GM18858 (cell line): ENCODE results near the gene CACNA2D3.

Experiments used
- ATAC-seq: cut with Tn5 transposase; IDR thresholded peaks from one replicate; pipeline ENCODE4 v1.9.1; 2021; ENCODE audit not compliant: unreplicated experiment

The CACNA2D3 gene

DNA sequence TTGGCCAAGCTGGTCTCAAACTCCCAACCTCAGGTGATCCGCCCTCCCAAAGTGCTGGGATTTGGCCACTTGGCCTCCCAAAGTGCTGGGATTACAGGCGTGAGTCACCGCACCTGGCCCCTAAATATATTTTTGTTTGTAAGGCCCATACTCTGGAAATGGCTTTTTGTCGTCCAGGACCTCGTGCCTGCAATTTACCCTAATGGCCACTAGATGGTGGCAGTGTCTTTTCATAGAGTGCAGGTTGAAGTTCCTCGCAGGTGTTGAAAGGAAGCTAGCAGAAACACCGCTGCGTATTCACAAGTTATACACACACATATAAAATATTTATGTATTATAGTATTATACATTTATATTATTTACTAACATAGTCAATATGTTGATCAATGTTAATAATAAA lies 708.3 kb downstream of the CACNA2D3 start:
- no peak for ATAC-seq

- ATAC-seq, result no peak
These were observed 708.8 kb downstream of the CACNA2D3 start for GRCh38 chr3:54831112-54831511.

GRCh38 chr3:54832876-54833275 lies 710.5 kb downstream of the CACNA2D3 start:
- ATAC-seq, result no peak

GRCh38 chr3:54835701-54836100 lies 713.3 kb downstream of the CACNA2D3 start:
- ATAC-seq, result no peak

GRCh38 chr3:54836871-54837270 lies 714.5 kb downstream of the CACNA2D3 start:
- ATAC-seq, result no peak

DNA sequence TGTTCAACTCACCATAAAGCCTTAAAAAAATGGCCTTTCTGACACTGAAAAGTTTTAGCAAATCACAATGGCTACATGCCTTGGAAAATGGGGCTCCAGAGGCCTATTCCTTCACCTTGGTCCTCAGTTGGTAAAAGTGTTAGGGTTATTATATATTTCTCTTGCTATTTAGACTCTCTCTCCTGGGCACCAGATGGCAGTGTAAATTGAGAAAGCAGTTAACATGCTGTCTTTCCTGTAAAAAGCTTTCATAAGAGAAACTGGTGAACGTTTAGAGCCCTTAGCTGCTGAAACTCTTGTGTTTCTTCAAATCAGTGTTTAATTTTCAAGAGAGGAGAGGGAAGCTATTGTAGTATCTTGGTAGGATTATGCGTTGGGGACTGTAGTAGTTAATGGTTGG lies 715.6 kb downstream of the CACNA2D3 start:
- no peak for ATAC-seq

GRCh38 chr3:54841471-54841870 lies 719.1 kb downstream of the CACNA2D3 start:
- ATAC-seq, result no peak

DNA sequence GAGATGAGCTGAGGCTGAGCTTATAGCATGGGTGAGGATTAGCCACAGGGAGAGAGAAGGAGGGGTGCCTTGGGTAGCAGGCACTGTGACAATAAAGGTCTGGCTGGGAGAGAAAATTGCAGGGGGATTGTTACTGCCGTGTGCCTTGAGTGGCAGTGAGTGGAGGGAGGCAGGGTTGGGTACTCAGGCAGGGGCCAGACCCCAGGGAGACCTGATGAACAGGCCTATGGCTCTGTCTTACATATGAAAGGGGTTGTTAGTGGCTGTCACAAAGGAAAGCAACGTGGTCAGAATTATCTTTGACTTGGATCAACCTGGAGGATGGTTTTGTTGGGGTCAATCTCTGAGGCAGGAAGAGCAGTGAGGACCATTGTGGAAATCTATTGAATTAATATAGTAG lies 721.0 kb downstream of the CACNA2D3 start:
- ATAC-seq, result no peak

DNA sequence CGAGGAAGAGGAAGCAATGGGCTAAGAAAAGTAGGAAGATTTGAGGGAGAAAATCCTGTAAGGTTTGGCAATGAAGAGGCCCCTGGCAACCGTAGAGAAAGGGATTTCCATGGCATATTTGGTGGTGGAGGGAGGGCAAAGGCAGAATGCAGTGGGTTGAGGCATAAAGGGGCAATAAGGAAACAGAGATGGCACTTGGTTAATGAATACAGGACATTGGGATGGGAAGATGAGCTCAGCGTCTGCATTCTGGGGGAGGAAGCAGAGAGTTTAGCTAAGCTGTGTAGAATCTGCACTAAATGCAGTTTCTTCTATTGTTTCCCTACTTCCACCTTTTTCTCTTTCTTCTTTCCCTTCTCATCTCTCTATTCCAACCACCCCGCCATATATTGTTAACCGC lies 721.9 kb downstream of the CACNA2D3 start:
- no peak for ATAC-seq

GRCh38 chr3:54845011-54845410 lies 722.7 kb downstream of the CACNA2D3 start:
- no peak for ATAC-seq

DNA sequence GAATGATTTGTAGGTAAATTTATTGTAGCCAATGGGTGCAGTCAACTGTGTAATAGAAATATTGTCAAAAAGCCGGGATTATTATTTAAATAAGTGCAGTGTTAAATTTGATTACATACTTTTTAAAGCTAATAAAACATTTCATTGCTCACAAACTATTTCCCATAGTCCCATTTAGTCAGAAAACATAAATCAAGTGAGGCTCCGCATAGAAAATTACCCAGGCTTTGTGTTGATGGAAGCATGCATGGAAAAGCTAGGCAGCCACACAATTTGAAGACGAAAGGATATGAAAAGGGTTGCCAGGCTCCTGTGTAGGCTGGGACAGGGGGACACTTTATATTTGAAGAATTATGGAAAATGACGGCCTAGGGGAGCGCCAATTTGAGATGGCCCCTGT lies 723.2 kb downstream of the CACNA2D3 start:
- ATAC-seq, result no peak

DNA sequence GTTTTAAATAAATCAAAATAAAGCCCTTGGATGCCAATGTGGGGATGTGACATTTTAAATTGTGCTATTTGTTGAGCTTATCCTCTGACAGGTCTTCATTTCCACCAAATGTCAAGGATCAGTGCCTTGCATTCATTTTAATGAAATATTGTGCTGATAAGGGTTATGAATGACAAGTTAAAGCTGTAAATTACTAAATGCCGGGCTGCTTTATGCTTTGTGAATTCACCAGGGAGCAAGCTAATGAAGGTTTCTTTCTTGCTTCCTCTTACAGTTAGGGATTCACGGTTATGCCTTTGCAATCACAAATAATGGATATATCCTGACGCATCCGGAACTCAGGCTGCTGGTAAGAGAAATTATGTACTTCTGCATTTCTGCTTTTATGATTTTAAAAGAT lies 723.8 kb downstream of the CACNA2D3 start:
- no peak for ATAC-seq

DNA sequence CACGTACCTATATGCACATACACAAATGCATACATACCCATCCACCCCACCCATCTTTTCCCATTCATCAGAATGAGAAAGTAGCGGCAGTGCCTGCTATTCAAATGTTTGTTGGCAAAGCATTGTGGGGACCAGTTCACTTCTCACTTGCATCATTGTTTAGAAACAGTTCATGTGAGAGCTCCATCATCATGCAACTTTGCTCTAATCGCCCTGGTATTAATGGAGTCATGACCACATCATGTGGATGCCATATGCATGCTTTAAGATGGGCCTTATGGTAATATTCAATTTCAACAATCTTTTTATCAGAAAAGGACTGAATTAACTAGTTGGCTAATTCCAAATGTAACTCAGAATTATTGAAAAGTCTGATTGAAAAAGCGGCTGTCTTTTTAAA lies 725.0 kb downstream of the CACNA2D3 start:
- no peak for ATAC-seq

GRCh38 chr3:54849360-54849759 lies 727.0 kb downstream of the CACNA2D3 start:
- ATAC-seq, result no peak

GRCh38 chr3:54850484-54851018 lies 728.2 kb downstream of the CACNA2D3 start:
- no peak for ATAC-seq

DNA sequence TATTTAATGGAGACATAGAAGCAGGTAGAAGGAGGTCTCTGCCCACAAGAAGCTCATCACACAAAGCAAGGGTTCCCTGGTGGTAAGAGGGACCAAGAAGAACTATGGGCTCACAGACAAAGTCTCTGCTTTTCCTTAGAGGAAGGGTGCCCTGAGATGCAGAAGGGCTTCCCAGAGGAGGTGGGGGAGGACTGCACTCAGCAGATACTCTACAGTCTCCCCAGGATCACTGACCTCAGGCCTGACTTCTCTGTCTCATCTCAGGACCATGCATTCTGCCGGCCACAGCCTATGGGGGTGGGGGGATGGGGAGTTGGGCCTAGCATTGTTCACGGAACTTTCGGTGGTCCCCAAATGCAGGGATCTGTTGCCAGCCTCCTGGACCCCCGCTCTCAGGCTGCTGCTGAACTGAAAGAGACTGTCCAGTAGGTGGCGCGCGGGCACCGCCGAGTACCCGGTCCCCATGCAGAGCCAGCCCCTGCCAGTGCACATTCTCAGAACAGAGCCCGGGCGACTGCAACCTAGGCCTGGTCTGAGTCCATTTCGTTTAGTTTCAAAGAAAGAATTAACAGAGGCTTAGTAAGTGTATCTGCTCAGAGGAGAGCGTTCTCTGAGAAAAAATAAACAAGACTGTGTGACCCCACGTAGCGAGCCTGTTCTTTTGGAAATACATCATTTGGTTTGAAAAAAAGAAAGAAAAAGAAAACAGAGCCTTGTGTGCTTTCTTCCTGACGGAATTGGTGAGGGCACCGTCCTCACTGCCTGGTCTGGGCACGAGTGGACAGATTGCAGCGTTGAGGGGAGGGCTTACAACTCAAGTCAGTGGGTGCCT lies 731.4 kb downstream of the CACNA2D3 start:
- peak; percentile 53 for ATAC-seq

- ATAC-seq, result no peak
These were observed 733.9 kb downstream of the CACNA2D3 start for GRCh38 chr3:54856271-54856670.

GRCh38 chr3:54857343-54857742 lies 735.0 kb downstream of the CACNA2D3 start:
- no peak for ATAC-seq

DNA sequence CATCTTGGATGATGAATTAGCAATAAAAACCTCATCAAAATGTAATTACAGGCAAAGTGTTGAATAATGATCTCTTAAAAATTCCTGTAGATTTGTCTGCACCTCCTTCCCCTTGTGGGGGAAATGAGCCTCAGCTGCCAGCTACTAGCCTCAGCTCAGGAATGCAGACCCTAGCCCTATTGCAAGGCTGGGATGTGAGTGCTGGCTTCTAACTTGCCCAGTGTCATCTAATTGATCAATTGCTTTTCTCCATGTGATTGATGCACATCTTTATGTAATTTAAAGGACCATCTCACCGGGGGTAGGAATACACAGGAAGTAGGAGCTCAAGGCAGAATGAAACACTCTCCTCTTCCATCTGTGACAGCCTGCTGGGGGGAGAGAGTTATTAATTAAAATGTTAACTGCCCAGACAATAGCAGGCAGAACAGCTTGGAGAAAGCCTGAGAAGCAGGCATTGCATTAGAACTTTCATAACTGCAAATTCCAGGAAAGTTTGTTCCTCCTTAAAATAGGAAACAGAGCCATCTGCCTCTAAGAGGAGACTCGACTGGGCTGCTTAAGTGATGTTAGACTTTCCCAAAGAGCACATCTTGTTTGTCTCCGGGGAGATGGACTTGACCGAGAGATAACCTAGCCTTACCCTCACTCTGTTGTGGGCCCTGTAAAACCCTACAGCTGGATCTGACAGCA lies 735.9 kb downstream of the CACNA2D3 start:
- no peak for ATAC-seq

- no peak for ATAC-seq
These were observed 736.8 kb downstream of the CACNA2D3 start for GRCh38 chr3:54859184-54859583.

- ATAC-seq, result no peak
These were observed 739.1 kb downstream of the CACNA2D3 start for GRCh38 chr3:54861248-54862067.
